Smooth muscle cell (in vitro differentiated cells): Measurements from ENCODE around the gene BBX. TPM values are rescaled to one million over a fixed set of nuclear protein-coding genes. Genes with fewer than 3 reads are reported as not detected.

ENCODE experiments used
- DNase-seq: peaks from one replicate; lab custom pipeline; 2025; ENCODE audit not compliant: unreplicated experiment; lab: John Stamatoyannopoulos, UW
- H2AFZ ChIP-seq: fragments of 200-600 bp; sonication (generic); 2 replicates; pipeline ENCODE4 v1.6.0; 2016; ENCODE audit warnings: antibody characterized with exemption, low read depth, mild to moderate bottlenecking
- H3F3A ChIP-seq: fragments of 200-600 bp; sonication (generic); 2 replicates; pipeline ENCODE4 v1.6.0; 2017; ENCODE audit warnings: antibody characterized with exemption, low read depth
- H3K27ac ChIP-seq: fragments of 200-600 bp; sonication (generic); 2 replicates; pipeline ENCODE4 v1.5.1; 2016; ENCODE audit warnings: low read depth, mild to moderate bottlenecking
- H3K27me3 ChIP-seq: fragments of 200-600 bp; sonication (generic); 2 replicates; pipeline ENCODE4 v1.6.1; 2016; ENCODE audit warnings: low read depth, mild to moderate bottlenecking
- H3K36me3 ChIP-seq: fragments of 200-600 bp; sonication (generic); 2 replicates; pipeline ENCODE4 v1.5.1; 2016; ENCODE audit warnings: low read depth
- H3K4me1 ChIP-seq: fragments of 200-600 bp; sonication (generic); 2 replicates; pipeline ENCODE4 v1.5.1; 2016; ENCODE audit warnings: low read depth
- H3K4me2 ChIP-seq: fragments of 200-600 bp; sonication (generic); 2 replicates; pipeline ENCODE4 v1.6.0; 2016; ENCODE audit warnings: mild to moderate bottlenecking
- H3K4me3 ChIP-seq: fragments of 200-600 bp; sonication (generic); 2 replicates; pipeline ENCODE4 v1.5.1; 2016; ENCODE audit warnings: mild to moderate bottlenecking
- H3K79me2 ChIP-seq: fragments of 200-600 bp; sonication (generic); 2 replicates; pipeline ENCODE4 v1.6.0; 2016; ENCODE audit warnings: low read depth, mild to moderate bottlenecking
- H3K9ac ChIP-seq: fragments of 200-600 bp; sonication (generic); 2 replicates; pipeline ENCODE4 v1.6.0; 2016; ENCODE audit warnings: low read depth
- H3K9me3 ChIP-seq: fragments of 200-600 bp; sonication (generic); replicated peaks from 2 replicates; pipeline ENCODE4 v1.5.1; 2016; ENCODE audit warnings: low read depth
- H4K20me1 ChIP-seq: fragments of 200-600 bp; sonication (generic); 2 replicates; pipeline ENCODE4 v1.6.0; 2016; ENCODE audit warnings: low read depth
- WGBS: methylation state at CpG from one replicate; pipeline ENCODE4 v1.1.7; 2016; ENCODE audit warnings: low lambda C conversion rate; 5-methylcytosine and 5-hydroxymethylcytosine counted together
- polyA plus RNA-seq: library from polyadenylated mRNA; unstranded; fragments of >200 nt; fragmentation: Nextera tagmentation; extraction: Ambion mirVana; gene quantifications from 2 replicates; pipeline ENCODE4 v1.2.1, GENCODE V29; 2016
- total RNA-seq: library from RNA; depleted of rRNA; stranded (reverse); fragments of >200 nt; gene quantifications from 2 replicates; pipeline ENCODE4 v1.2.3, GENCODE V29; 2014
- TF ChIP-seq, protein P1 (sequence below): fragments of 200-600 bp; sonication (generic); IDR thresholded peaks from 2 replicates; pipeline ENCODE4 v1.5.1; 2017; ENCODE audit warnings: borderline replicate concordance, mild to moderate bottlenecking, antibody characterized with exemption; ENCODE audit not compliant: insufficient read depth, poor library complexity, severe bottlenecking

Gene BBX
- total and polyA plus RNA-seq, 2 experiments from 2014 or later: 58.9 to 66.4 TPM

DNA sequence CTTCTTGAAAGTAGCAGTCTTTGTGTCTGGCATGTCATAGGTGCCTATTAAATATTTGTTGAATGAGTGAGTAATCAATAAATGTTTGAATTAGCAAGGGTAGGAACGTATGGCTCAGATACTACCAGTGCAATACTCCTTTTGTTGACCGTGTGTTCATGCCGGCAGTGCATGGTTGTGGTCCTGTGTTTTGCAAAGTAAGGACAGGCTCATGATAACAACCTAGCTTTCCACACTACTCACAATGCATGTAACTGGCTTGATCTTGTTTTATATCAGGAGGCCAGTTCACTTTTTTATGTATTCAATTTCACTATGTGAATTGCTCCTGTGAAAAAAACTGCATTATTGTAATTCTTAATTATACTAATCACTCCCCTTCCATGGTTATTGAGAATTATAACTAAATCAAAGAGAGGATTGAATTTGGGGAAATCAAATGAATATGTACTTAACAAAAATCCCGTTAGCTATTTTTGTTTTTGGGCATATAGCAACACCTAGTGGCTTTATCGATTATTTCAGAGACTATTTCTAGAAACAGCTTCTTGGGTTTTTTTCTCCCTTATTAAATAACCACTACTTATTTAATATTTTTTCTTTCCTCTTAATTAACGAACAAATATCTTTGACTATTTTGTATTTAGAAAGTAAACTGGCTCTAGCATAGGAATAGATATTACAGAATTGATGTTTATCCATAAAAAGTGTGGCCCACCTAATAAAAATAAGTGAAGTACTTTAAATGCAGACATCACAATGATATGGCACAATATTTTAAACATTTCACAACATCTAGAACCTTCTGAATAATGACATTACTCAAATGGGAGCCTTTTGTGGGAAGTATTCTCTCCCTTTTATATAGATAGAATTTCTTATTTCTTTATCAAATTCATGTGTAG, 218.5 kb downstream of the BBX start:
- no peak overlapping the region for H3K4me2 ChIP-seq
- WGBS: 85% methylated on average over 6 of the region's 6 CpGs
- no peak overlapping the region for H2AFZ ChIP-seq
- no peaks in the 10 kb centered on the region for H3K9me3 ChIP-seq
- no peaks in the 10 kb centered on the region for H3K4me1 ChIP-seq
- H3F3A ChIP-seq: no peaks in the 10 kb centered on the region
- DNase-seq: no peak
- no peak overlapping the region for H3K9ac ChIP-seq
- no peaks in the 10 kb centered on the region for H3K79me2 ChIP-seq
- H4K20me1 ChIP-seq: peaks cover 20% of the 10 kb centered on the region
- H3K36me3 ChIP-seq: no peaks in the 10 kb centered on the region
- TF ChIP-seq, protein P1, sequence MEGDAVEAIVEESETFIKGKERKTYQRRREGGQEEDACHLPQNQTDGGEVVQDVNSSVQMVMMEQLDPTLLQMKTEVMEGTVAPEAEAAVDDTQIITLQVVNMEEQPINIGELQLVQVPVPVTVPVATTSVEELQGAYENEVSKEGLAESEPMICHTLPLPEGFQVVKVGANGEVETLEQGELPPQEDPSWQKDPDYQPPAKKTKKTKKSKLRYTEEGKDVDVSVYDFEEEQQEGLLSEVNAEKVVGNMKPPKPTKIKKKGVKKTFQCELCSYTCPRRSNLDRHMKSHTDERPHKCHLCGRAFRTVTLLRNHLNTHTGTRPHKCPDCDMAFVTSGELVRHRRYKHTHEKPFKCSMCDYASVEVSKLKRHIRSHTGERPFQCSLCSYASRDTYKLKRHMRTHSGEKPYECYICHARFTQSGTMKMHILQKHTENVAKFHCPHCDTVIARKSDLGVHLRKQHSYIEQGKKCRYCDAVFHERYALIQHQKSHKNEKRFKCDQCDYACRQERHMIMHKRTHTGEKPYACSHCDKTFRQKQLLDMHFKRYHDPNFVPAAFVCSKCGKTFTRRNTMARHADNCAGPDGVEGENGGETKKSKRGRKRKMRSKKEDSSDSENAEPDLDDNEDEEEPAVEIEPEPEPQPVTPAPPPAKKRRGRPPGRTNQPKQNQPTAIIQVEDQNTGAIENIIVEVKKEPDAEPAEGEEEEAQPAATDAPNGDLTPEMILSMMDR: peak; percentile 46
- H3K4me3 ChIP-seq: no peak overlapping the region
- no peak overlapping the region for H3K27ac ChIP-seq
- H3K27me3 ChIP-seq: no peaks in the 10 kb centered on the region

DNA sequence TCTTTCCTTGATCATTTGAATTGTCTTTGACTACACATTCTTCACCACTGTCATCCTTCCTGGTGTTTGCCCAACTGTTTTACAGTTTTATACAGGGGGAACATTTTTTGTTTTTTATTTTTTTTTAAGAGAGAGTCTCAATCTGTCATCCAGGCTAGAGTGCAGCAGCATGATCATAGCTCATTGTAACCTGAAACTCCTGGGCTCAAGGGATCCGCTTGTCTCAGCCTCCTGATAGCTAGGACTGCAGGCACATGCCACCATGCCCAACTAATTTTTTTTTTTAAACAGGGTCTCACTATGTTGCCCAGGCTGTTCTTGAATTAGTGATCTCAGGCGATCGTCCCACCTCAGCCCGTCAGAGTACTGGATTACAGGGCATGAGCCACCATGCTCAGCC, 222.6 kb downstream of the BBX start:
- Histone ChIP-seq H3K36me3 (peaks cover 4% of the 10 kb centered on the region), H3F3A (no peaks in the 10 kb centered on the region), H3K79me2 (no peaks in the 10 kb centered on the region), H3K9ac (no peak overlapping the region), H4K20me1 (peaks cover 18% of the 10 kb centered on the region), H3K4me3 (no peak overlapping the region), H2AFZ (no peak overlapping the region), H3K9me3 (no peaks in the 10 kb centered on the region), H3K4me1 (no peaks in the 10 kb centered on the region), H3K27me3 (no peaks in the 10 kb centered on the region), H3K27ac (no peak overlapping the region), H3K4me2 (no peak overlapping the region)
- no peak for DNase-seq
- 95% methylated on average over 4 of the region's 4 CpGs for WGBS
- TF ChIP-seq, protein P1: no peak

DNA sequence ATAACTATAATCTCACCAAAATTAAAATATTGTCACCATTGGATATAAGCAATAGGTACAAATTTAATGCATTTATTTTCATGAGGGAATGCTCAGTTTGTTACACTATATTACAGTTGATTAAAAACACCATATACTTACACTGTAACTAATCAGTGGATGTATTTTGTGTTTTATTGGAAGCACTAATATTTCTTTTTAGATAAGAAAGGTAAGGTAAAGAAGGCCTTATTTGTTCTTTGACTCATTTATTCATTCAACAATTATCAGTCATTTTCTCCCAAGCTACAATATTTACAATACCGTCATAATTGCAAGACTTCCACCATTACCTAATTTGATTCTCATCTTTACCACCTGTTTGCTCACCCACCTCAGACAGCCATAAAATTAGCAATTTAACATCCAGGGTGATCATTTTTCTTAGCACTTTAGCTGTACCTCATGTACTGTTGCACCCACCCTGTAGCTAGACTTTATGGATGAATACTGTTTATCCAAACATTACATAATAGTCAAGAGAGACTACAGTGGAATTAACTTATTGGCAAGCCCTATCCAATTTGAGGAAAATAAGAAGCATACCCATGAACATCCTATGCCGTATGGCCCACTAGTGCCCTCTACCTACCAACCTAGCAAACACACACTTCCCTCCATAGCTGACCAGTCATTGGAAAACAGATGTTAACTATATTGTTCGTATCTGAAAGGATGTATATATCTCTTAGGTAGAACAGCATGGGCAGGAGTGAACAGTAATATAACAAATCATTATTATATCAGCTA, 229.6 kb downstream of the BBX start:
- Histone ChIP-seq H4K20me1 (peaks cover 4% of the 10 kb centered on the region), H2AFZ (no peak overlapping the region), H3K27ac (no peak overlapping the region), H3K27me3 (no peaks in the 10 kb centered on the region), H3K4me2 (no peak overlapping the region), H3K9me3 (no peaks in the 10 kb centered on the region), H3K36me3 (peaks cover 4% of the 10 kb centered on the region), H3K4me3 (no peak overlapping the region), H3F3A (no peaks in the 10 kb centered on the region), H3K4me1 (no peaks in the 10 kb centered on the region), H3K9ac (no peak overlapping the region), H3K79me2 (no peaks in the 10 kb centered on the region)
- no peak for DNase-seq
- 82% methylated on average over 3 of the region's 3 CpGs for WGBS
- TF ChIP-seq, protein P1: peak; percentile 34
